HepG2 (cell line): ENCODE measurements around the gene FIS1. TPM values are rescaled to one million over a fixed set of nuclear protein-coding genes. Genes with fewer than 3 reads are reported as not detected.
A peak's percentile ranks its signal among the peaks of the same experiment; 100 is the strongest.

ENCODE experiments used
- CHD4 ChIP-seq: fragments of 200-600 bp; sonication (generic); IDR thresholded peaks from 2 replicates; pipeline ENCODE4 v1.7.0; 2017; ENCODE audit warnings: mild to moderate bottlenecking, low read length, borderline replicate concordance
- FOXA3 ChIP-seq: IDR thresholded peaks from 2 replicates; pipeline ENCODE4 v1.6.1; 2016; ENCODE audit warnings: missing genetic modification reagents, missing compliant biosample characterization
- HNF4A ChIP-seq: sonication (generic); formaldehyde crosslinking; IDR thresholded peaks from 2 replicates; pipeline ENCODE4 v1.4.0; 2020; ENCODE audit warnings: missing genetic modification reagents
- RELA ChIP-seq: sonication (generic); formaldehyde crosslinking; IDR thresholded peaks from 2 replicates; pipeline ENCODE4 v1.4.0; 2020; ENCODE audit warnings: missing genetic modification reagents
- TCF7 ChIP-seq: sonication (generic); IDR thresholded peaks from 2 replicates; pipeline ENCODE4 v1.6.1; 2016; ENCODE audit warnings: antibody characterized with exemption, low read depth
- ZNF121 ChIP-seq: sonication (generic); formaldehyde crosslinking; IDR thresholded peaks from 2 replicates; pipeline ENCODE4 v1.5.0; 2020; ENCODE audit warnings: mild to moderate bottlenecking, missing genetic modification reagents
- ZNF468 ChIP-seq: sonication (generic); formaldehyde crosslinking; IDR thresholded peaks from 2 replicates; pipeline ENCODE4 v1.8.0; 2022; ENCODE audit warnings: mild to moderate bottlenecking, moderate library complexity, missing genetic modification reagents
- ZNF629 ChIP-seq: sonication (generic); formaldehyde crosslinking; conservative IDR thresholded peaks from 2 replicates; pipeline ENCODE4 v1.5.0; 2020; ENCODE audit warnings: missing genetic modification reagents
- polyA plus RNA-seq, 8 experiments: library from polyadenylated mRNA; depleted of rRNA in 3 of 8; stranded (reverse) in 7 of 8; unstranded in 1 of 8; fragments of >200 nt; fragmentation: Illumina TruSeq in 4 of 8; extraction: Trizol in 4 of 8; gene quantifications; 2 replicates each; pipeline versions ENCODE4 v1.2.1 to v1.2.3, GENCODE V29; 2011 to 2016; ENCODE audit warnings: low read depth in 4 of 8, missing spikeins in 1 of 8, mixed read lengths in 1 of 8; ENCODE audit not compliant: insufficient read depth in 1 of 8
- total RNA-seq, 5 experiments: library from RNA; depleted of rRNA; stranded (reverse); fragments of >200 nt; fragmentation: Illumina TruSeq; extraction: Trizol; gene quantifications; 2 replicates each; pipeline ENCODE4 v1.2.3, GENCODE V29; 2016; ENCODE audit warnings: low read depth in 1 of 5
- TF ChIP-seq, protein P1 (sequence below): IDR thresholded peaks from 2 replicates; pipeline ENCODE4 v1.6.1; 2012; ENCODE audit warnings: low read depth, low read length, improper control_type of control experiment
- TF ChIP-seq, protein P2 (sequence below): sonication (generic); formaldehyde crosslinking; IDR thresholded peaks from 2 replicates; pipeline ENCODE4 v1.4.0; 2020; ENCODE audit warnings: missing genetic modification reagents, borderline replicate concordance

The FIS1 gene
- total and polyA plus RNA-seq, 2 of the 13 experiments (the other 11 are each of a cell fraction or from before 2014, with no cell fraction given) = 97.5 to 101 TPM

DNA sequence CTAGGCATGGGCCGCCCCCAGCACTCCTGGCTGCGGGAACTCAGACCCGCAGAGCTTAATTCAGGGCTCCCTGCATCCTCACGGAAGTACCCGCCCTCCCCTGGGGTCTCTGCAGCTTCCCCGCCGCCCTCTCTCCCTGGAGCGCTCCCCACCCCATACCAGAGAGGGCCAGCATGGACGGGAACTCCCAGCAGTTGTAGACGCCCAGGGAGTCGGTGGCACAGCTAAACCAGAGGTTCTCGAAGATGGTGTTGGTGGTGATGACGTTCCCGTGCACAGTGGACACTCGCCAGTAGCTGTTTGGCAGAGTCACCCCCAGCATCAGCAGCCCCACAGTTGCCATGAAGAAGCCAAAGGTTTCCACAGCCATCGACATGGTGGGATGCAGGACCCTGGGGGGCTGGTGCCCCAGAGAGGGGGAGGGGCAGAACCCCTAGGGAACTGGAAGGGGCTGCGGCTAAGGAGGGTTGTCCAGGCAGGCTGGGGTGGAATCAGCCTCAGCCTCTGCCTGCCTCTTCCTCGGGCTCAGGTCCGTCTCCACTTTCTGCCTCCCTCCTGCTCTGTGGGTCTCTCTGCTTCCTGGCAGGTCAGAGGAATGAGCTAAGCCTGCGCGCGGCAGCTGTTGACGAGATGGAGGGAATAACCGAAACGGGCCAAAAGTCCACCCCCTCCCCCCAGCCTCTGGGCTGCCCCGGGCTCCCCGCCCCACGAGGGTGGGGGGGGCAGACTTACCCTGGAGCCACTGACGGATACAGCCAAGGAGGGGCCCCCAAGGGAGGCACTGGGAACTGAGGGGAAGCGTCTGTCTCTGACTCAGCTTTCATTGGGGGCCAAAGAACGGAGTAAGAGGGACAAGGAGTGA, 7.4 kb downstream of the FIS1 start, which contains the start of gene CLDN15 (continued):
- TF ChIP-seq, protein P1, sequence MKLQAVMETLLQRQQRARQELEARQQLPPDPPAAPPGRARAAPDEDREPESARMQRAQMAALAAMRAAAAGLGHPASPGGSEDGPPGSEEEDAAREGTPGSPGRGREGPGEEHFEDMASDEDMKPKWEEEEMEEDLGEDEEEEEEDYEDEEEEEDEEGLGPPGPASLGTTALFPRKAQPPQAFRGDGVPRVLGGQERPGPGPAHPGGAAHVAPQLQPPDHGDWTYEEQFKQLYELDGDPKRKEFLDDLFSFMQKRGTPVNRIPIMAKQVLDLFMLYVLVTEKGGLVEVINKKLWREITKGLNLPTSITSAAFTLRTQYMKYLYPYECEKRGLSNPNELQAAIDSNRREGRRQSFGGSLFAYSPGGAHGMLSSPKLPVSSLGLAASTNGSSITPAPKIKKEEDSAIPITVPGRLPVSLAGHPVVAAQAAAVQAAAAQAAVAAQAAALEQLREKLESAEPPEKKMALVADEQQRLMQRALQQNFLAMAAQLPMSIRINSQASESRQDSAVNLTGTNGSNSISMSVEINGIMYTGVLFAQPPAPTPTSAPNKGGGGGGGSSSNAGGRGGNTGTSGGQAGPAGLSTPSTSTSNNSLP = no peak
- TF ChIP-seq RELA (CRISPR knock-in tag) (no peak), HNF4A (peak; percentile 74), FOXA3 (CRISPR knock-in tag) (peak; percentile 22; the same call in 1 of the 2 replicates), ZNF629 (CRISPR knock-in tag) (0 out of 2 replicates have a peak, but pooled peaks have one; percentile 10), CHD4 (no peak), ZNF468 (no peak), TCF7 (no peak), ZNF121 (CRISPR knock-in tag) (peak; percentile 20; the same call in 1 of the 2 replicates)
- TF ChIP-seq, protein P2, sequence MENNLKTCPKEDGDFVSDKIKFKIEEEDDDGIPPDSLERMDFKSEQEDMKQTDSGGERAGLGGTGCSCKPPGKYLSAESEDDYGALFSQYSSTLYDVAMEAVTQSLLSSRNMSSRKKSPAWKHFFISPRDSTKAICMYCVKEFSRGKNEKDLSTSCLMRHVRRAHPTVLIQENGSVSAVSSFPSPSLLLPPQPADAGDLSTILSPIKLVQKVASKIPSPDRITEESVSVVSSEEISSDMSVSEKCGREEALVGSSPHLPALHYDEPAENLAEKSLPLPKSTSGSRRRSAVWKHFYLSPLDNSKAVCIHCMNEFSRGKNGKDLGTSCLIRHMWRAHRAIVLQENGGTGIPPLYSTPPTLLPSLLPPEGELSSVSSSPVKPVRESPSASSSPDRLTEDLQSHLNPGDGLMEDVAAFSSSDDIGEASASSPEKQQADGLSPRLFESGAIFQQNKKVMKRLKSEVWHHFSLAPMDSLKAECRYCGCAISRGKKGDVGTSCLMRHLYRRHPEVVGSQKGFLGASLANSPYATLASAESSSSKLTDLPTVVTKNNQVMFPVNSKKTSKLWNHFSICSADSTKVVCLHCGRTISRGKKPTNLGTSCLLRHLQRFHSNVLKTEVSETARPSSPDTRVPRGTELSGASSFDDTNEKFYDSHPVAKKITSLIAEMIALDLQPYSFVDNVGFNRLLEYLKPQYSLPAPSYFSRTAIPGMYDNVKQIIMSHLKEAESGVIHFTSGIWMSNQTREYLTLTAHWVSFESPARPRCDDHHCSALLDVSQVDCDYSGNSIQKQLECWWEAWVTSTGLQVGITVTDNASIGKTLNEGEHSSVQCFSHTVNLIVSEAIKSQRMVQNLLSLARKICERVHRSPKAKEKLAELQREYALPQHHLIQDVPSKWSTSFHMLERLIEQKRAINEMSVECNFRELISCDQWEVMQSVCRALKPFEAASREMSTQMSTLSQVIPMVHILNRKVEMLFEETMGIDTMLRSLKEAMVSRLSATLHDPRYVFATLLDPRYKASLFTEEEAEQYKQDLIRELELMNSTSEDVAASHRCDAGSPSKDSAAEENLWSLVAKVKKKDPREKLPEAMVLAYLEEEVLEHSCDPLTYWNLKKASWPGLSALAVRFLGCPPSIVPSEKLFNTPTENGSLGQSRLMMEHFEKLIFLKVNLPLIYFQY (CRISPR knock-in tag) = 0 out of 2 replicates have a peak, but pooled peaks have one; percentile 52
